ENCODE measurements around the gene GPATCH3.

DNA sequence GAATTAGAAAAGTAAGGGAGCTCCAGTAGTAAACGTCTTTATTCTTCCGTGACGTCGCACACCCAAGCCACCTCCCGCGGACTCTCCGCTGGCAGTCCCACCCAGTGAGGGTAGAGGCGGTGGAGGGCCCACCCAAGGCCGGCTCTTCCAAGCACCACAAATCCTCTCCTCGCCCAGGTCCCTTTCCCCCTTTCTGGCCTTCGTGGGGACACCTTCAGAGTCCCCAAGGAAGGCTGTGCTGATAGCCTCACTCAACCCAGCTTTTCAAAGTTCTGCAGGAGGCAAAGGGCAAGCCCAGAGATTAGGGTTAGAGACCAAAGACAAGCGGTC lies 9.8 kb downstream of the GPATCH3 start:
- TF ChIP-seq POLR2A (IDR thresholded peaks at IDR 0.05; ENCODE audit: low read depth, low read length) (no peak), RFX5 (IDR thresholded peaks at IDR 0.05; ENCODE audit: low read depth, low read length) (no peak), RCOR1 (IDR thresholded peaks at IDR 0.05; ENCODE audit: insufficient replicate concordance, low read length) (no peak), SMC3 (IDR thresholded peaks at IDR 0.05; ENCODE audit: low read depth, low read length) (no peak), MAFK (IDR thresholded peaks at IDR 0.05; ENCODE audit: low read depth, low read length) (no peak), BHLHE40 (IDR thresholded peaks at IDR 0.05; ENCODE audit: low read depth, low read length) (no peak), RAD21 (IDR thresholded peaks at IDR 0.05; ENCODE audit: low read length) (no peak), NFE2L2 (IDR thresholded peaks at IDR 0.05; ENCODE audit: low read depth, low read length) (no peak)
- TF ChIP-seq, protein P1, sequence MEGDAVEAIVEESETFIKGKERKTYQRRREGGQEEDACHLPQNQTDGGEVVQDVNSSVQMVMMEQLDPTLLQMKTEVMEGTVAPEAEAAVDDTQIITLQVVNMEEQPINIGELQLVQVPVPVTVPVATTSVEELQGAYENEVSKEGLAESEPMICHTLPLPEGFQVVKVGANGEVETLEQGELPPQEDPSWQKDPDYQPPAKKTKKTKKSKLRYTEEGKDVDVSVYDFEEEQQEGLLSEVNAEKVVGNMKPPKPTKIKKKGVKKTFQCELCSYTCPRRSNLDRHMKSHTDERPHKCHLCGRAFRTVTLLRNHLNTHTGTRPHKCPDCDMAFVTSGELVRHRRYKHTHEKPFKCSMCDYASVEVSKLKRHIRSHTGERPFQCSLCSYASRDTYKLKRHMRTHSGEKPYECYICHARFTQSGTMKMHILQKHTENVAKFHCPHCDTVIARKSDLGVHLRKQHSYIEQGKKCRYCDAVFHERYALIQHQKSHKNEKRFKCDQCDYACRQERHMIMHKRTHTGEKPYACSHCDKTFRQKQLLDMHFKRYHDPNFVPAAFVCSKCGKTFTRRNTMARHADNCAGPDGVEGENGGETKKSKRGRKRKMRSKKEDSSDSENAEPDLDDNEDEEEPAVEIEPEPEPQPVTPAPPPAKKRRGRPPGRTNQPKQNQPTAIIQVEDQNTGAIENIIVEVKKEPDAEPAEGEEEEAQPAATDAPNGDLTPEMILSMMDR (conservative IDR thresholded peaks at IDR 0.05; ENCODE audit: low read depth, low read length): no peak
- TF ChIP-seq, protein P2, sequence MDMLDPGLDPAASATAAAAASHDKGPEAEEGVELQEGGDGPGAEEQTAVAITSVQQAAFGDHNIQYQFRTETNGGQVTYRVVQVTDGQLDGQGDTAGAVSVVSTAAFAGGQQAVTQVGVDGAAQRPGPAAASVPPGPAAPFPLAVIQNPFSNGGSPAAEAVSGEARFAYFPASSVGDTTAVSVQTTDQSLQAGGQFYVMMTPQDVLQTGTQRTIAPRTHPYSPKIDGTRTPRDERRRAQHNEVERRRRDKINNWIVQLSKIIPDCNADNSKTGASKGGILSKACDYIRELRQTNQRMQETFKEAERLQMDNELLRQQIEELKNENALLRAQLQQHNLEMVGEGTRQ (IDR thresholded peaks at IDR 0.05; ENCODE audit: low read depth, low read length): no peak
- TF ChIP-seq, protein P3, sequence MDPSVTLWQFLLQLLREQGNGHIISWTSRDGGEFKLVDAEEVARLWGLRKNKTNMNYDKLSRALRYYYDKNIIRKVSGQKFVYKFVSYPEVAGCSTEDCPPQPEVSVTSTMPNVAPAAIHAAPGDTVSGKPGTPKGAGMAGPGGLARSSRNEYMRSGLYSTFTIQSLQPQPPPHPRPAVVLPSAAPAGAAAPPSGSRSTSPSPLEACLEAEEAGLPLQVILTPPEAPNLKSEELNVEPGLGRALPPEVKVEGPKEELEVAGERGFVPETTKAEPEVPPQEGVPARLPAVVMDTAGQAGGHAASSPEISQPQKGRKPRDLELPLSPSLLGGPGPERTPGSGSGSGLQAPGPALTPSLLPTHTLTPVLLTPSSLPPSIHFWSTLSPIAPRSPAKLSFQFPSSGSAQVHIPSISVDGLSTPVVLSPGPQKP (IDR thresholded peaks at IDR 0.05; ENCODE audit: borderline replicate concordance, low read depth, low read length): no peak

Measured in IMR-90 (cell line).